IgD-negative memory B cell (primary cell): ENCODE results near the gene SELENOO. TPM values are rescaled to one million over a fixed set of nuclear protein-coding genes. Genes with fewer than 3 reads are reported as not detected.
"Not testable (repeated sequence)": the region's sequence is repeated elsewhere in the genome, so short reads cannot be mapped to it uniquely, and the experiment has no call there.

ENCODE experiments used
- H3K27ac Mint-ChIP-seq, 3 donors: one replicate each; pipeline ENCODE4 v1.8.0; 2020 to 2022; ENCODE audit warnings: mild to moderate bottlenecking in 3 of 3, mixed read lengths in 3 of 3, moderate library complexity in 1 of 3
- H3K27me3 Mint-ChIP-seq: one replicate; pipeline ENCODE4 v1.8.0; 2021; ENCODE audit warnings: mixed read lengths
- H3K36me3 Mint-ChIP-seq: one replicate; pipeline ENCODE4 v1.8.0; 2020; ENCODE audit warnings: mild to moderate bottlenecking, mixed read lengths
- H3K4me1 Mint-ChIP-seq, 3 donors: one replicate each; pipeline ENCODE4 v1.8.0; 2020 to 2022; ENCODE audit warnings: mixed read lengths in 3 of 3, mild to moderate bottlenecking in 1 of 3
- H3K4me3 Mint-ChIP-seq, 4 donors: one replicate each; pipeline ENCODE4 v1.8.0; 2020 to 2022; ENCODE audit warnings: mild to moderate bottlenecking in 4 of 4, mixed read lengths in 4 of 4, moderate library complexity in 3 of 4
- H3K9me3 Mint-ChIP-seq, 3 donors: one replicate each; pipeline ENCODE4 v1.8.0; 2020 to 2021; ENCODE audit warnings: mixed read lengths in 3 of 3, mild to moderate bottlenecking in 1 of 3
- polyA plus RNA-seq: library from polyadenylated mRNA; unstranded; fragments of 300-500 nt; fragmentation: Illumina TruSeq; gene quantifications from one replicate; pipeline ENCODE4 v1.2.3, GENCODE V29; 2021

SELENOO gene
- 2.3 TPM for polyA plus RNA-seq

- Mint-ChIP-seq H3K4me3 (peak within 1 kb of the TSS; percentile 85 to 94 (median 90)), H3K4me1 (peaks cover 11 to 13% (median 12%) of the 10 kb centered on the region in 3 donors), H3K27ac (peak within 1 kb of the TSS; percentile 81 to 94 (median 91)), H3K27me3 (no peaks in the 10 kb centered on the region), H3K9me3 (no peaks in the 10 kb centered on the region), H3K36me3 (peaks cover 2% of the 10 kb centered on the region)
Measured at GRCh38 chr22:50200461-50201190, at the start of gene SELENOO. SELENOO (plus strand) TSS chr22:50201011; CDS start chr22:50201037, 26 bp downstream.

- H3K4me3 Mint-ChIP-seq, result no peak overlapping the region
- peaks cover 0 to 5% (median 0%) of the 10 kb centered on the region in 3 donors for H3K4me1 Mint-ChIP-seq
- no peak overlapping the region for H3K27ac Mint-ChIP-seq
- H3K9me3 Mint-ChIP-seq, result no peaks in the 10 kb centered on the region
- H3K27me3 Mint-ChIP-seq, result peaks cover 5% of the 10 kb centered on the region
- no peaks in the 10 kb centered on the region for H3K36me3 Mint-ChIP-seq
Measured at GRCh38 chr22:50151571-50152537, 49.0 kb upstream of the SELENOO start.

- peaks cover 0 to 5% (median 0%) of the 10 kb centered on the region in 3 donors for H3K4me1 Mint-ChIP-seq
- H3K9me3 Mint-ChIP-seq, result no peaks in the 10 kb centered on the region
- H3K27ac Mint-ChIP-seq, result no peak overlapping the region
- no peaks in the 10 kb centered on the region for H3K36me3 Mint-ChIP-seq
- H3K4me3 Mint-ChIP-seq, result no peak overlapping the region
- peaks cover 5% of the 10 kb centered on the region for H3K27me3 Mint-ChIP-seq
Measured at GRCh38 chr22:50153056-50153755, 47.6 kb upstream of the SELENOO start.

- no peaks in the 10 kb centered on the region for H3K9me3 Mint-ChIP-seq
- H3K4me1 Mint-ChIP-seq, result peaks cover 0 to 5% (median 0%) of the 10 kb centered on the region in 3 donors
- no peaks in the 10 kb centered on the region for H3K36me3 Mint-ChIP-seq
- H3K27me3 Mint-ChIP-seq, result peaks cover 7% of the 10 kb centered on the region
- H3K4me3 Mint-ChIP-seq, result no peak overlapping the region
- no peak overlapping the region for H3K27ac Mint-ChIP-seq
Measured at GRCh38 chr22:50153756-50154140, 47.1 kb upstream of the SELENOO start.

- H3K27ac Mint-ChIP-seq, result no peak overlapping the region
- H3K27me3 Mint-ChIP-seq, result peaks cover 8% of the 10 kb centered on the region
- no peak overlapping the region for H3K4me3 Mint-ChIP-seq
- no peaks in the 10 kb centered on the region for H3K36me3 Mint-ChIP-seq
- H3K9me3 Mint-ChIP-seq, result no peaks in the 10 kb centered on the region
- no peaks in the 10 kb centered on the region for H3K4me1 Mint-ChIP-seq
Measured at GRCh38 chr22:50157709-50158375, 43.0 kb upstream of the SELENOO start.

- H3K9me3 Mint-ChIP-seq, result no peaks in the 10 kb centered on the region
- H3K4me3 Mint-ChIP-seq, result no peak overlapping the region
- H3K4me1 Mint-ChIP-seq, result no peaks in the 10 kb centered on the region
- H3K27me3 Mint-ChIP-seq, result peaks cover 21% of the 10 kb centered on the region
- H3K36me3 Mint-ChIP-seq, result no peaks in the 10 kb centered on the region
- H3K27ac Mint-ChIP-seq, result no peak overlapping the region
Measured at GRCh38 chr22:50160947-50161346, 39.9 kb upstream of the SELENOO start.

- H3K36me3 Mint-ChIP-seq, result no peaks in the 10 kb centered on the region
- no peak overlapping the region for H3K27ac Mint-ChIP-seq
Measured at GRCh38 chr22:50161508-50162390, 39.1 kb upstream of the SELENOO start.

GRCh38 chr22:50162391-50162956 is 38.3 kb upstream of the SELENOO start:
- H3K27ac Mint-ChIP-seq, result no peak overlapping the region

More at GRCh38 chr22:50161508-50162390, 39.1 kb upstream of the SELENOO start:
- Mint-ChIP-seq H3K4me3 (peak overlapping the region in 1 of 4 donors; percentile 75), H3K27me3 (peaks cover 21% of the 10 kb centered on the region), H3K4me1 (no peaks in the 10 kb centered on the region), H3K9me3 (no peaks in the 10 kb centered on the region)

GRCh38 chr22:50165436-50166123 is 35.2 kb upstream of the SELENOO start:
- Mint-ChIP-seq H3K9me3 (no peaks in the 10 kb centered on the region), H3K27ac (no peak overlapping the region), H3K4me3 (no peak overlapping the region), H3K36me3 (no peaks in the 10 kb centered on the region), H3K4me1 (peaks cover 0 to 5% (median 0%) of the 10 kb centered on the region in 3 donors), H3K27me3 (peaks cover 26% of the 10 kb centered on the region)

More at GRCh38 chr22:50162391-50162956, 38.3 kb upstream of the SELENOO start:
- Mint-ChIP-seq H3K36me3 (no peaks in the 10 kb centered on the region), H3K4me1 (no peaks in the 10 kb centered on the region), H3K9me3 (no peaks in the 10 kb centered on the region), H3K27me3 (peaks cover 21% of the 10 kb centered on the region), H3K4me3 (no peak overlapping the region)

GRCh38 chr22:50167689-50168489 is 32.9 kb upstream of the SELENOO start:
- peak overlapping the region in 1 of 3 donors; percentile 1 for H3K27ac Mint-ChIP-seq
- peaks cover 0 to 5% (median 2%) of the 10 kb centered on the region in 3 donors for H3K4me1 Mint-ChIP-seq
- H3K36me3 Mint-ChIP-seq, result no peaks in the 10 kb centered on the region
- H3K27me3 Mint-ChIP-seq, result peaks cover 29% of the 10 kb centered on the region
- no peaks in the 10 kb centered on the region for H3K9me3 Mint-ChIP-seq
- H3K4me3 Mint-ChIP-seq, result no peak overlapping the region

- H3K9me3 Mint-ChIP-seq, H3K36me3 Mint-ChIP-seq: not testable (repeated sequence)
- H3K4me1 Mint-ChIP-seq, result peaks cover 6 to 11% (median 7%) of the 10 kb centered on the region in 3 donors
- H3K4me3 Mint-ChIP-seq, result peak overlapping the region in 2 of 4 donors; percentile 60 to 71
- peaks cover 27% of the 10 kb centered on the region for H3K27me3 Mint-ChIP-seq
- H3K27ac Mint-ChIP-seq, result peak overlapping the region in 2 of 3 donors; percentile 45 to 62
Measured at GRCh38 chr22:50168490-50169180, 32.2 kb upstream of the SELENOO start.
